ENCODE data around the gene SPIB. TPM values are rescaled to one million over a fixed set of nuclear protein-coding genes. Genes with fewer than 3 reads are reported as not detected.

The SPIB gene
- total and polyA plus RNA-seq, 2 experiments from 2014 or later, result 12.6 to 17.5 TPM

GRCh38 chr19:50477751-50478515 is 59.2 kb downstream of the SPIB start:
- Histone ChIP-seq H4K20me1 (replicated peaks; ENCODE audit: insufficient read depth) (no peaks in the 10 kb centered on the region; the same call in 1 of the 2 replicates), H3K9me2 (ENCODE audit: insufficient read depth) (no peaks in the 10 kb centered on the region), H3K4me3 (no peak overlapping the region), H3K4me2 (peak overlapping the region; percentile 88; the same call in 1 of the 2 replicates), H2AFZ (no peak overlapping the region), H3K79me2 (replicated peaks; ENCODE audit: insufficient read depth) (peaks cover 25% of the 10 kb centered on the region), H3K27ac (ENCODE audit: low read depth) (no peak overlapping the region), H3K4me1 (ENCODE audit: insufficient read depth) (peaks cover 10% of the 10 kb centered on the region; the same call in 1 of the 2 replicates), H3F3A (replicated peaks; ENCODE audit: low read depth) (0 out of 2 replicates have a peak, but pooled peaks cover 2% of the 10 kb centered on the region), H3K27me3 (ENCODE audit: insufficient read depth) (no peaks in the 10 kb centered on the region), H3K36me3 (ENCODE audit: insufficient read depth) (peaks cover 3% of the 10 kb centered on the region; the same call in 1 of the 2 replicates)
- H3K4me1 Mint-ChIP-seq, result no peaks in the 10 kb centered on the region; the same call in 2 of the 3 replicates
- peaks cover 8% of the 10 kb centered on the region for H3K27me3 Mint-ChIP-seq (ENCODE audit: insufficient read depth, low read depth, poor library complexity)
- DNase-seq (ENCODE audit: low spot score), result no peak
- ATAC-seq, result no peak
- no peak overlapping the region for H3K4me3 Mint-ChIP-seq
- peaks cover 36% of the 10 kb centered on the region for H3K36me3 Mint-ChIP-seq (ENCODE audit: low read depth)
- TF ChIP-seq NANOG (IDR thresholded peaks at IDR 0.05; ENCODE audit: borderline replicate concordance) (no peak), ZNF114 (CRISPR knock-in tag; IDR thresholded peaks at IDR 0.05) (no peak), CREB1 (CRISPR knock-in tag; IDR thresholded peaks at IDR 0.05; ENCODE audit: low read depth) (no peak), ZNF331 (CRISPR knock-in tag; IDR thresholded peaks at IDR 0.05; ENCODE audit: low read depth) (no peak), POLR2AphosphoS5 (IDR thresholded peaks at IDR 0.05; ENCODE audit: low read depth) (no peak), STAT1 (IDR thresholded peaks at IDR 0.05; ENCODE audit: unreplicated experiment) (no peak), JUNB (IDR thresholded peaks at IDR 0.05; ENCODE audit: unreplicated experiment) (no peak), EZH2 (IDR thresholded peaks at IDR 0.05; ENCODE audit: low read depth, unreplicated experiment) (no peak), CTCF (conservative IDR thresholded peaks at IDR 0.05; ENCODE audit: low read depth in 2 of 2) (no peak)
- H3K27ac Mint-ChIP-seq, result no peak overlapping the region
- H3K9me3 Mint-ChIP-seq, result peaks cover 92% of the 10 kb centered on the region

DNA sequence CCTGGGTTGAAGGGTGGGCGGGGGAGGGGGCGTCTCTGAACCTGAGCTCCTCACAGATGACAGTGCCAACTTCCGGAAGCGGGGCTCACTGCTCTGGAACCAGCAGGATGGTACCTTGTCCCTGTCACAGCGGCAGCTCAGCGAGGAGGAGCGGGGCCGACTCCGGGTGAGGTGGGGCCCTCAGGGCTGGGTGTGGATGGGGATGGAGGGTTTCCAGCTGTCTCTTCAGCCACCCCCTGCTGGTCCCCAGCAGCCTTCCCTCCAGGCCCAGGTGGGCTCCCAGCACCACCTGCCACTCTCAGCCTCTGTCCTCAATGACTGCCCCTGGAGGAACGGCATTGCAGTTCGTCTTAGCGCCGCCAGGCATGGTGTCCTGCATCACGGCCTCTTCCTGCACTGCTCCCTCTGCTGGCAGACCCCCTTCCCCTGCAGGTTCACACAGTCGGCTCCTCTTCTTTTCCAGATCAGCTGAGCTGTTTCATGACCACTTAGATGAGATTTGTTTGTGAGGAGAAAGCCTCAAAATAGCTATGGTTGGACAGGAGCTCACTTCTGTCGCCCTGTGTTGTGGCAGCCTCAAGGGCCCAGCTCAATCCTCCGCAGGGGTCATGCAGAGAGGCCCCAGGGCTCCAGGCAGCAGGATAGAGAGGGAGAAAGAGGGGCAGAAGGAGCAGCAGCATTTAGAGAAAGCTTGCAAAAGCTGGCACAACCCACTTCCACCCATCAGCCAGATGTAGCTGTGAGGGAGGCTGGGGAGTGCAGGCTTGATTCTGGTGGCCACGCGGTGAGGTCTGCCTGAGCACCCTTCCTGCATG is 60.4 kb downstream of the SPIB start:
- Mint-ChIP-seq H3K27me3 (ENCODE audit: insufficient read depth, low read depth, poor library complexity) (peaks cover 8% of the 10 kb centered on the region), H3K27ac (no peak overlapping the region), H3K4me1 (no peaks in the 10 kb centered on the region; the same call in 2 of the 3 replicates), H3K36me3 (ENCODE audit: low read depth) (peaks cover 40% of the 10 kb centered on the region), H3K9me3 (peaks cover 91% of the 10 kb centered on the region), H3K4me3 (no peak overlapping the region)
- Histone ChIP-seq H2AFZ (no peak overlapping the region), H3K9me2 (ENCODE audit: insufficient read depth) (no peaks in the 10 kb centered on the region), H3F3A (replicated peaks; ENCODE audit: low read depth) (0 out of 2 replicates have a peak, but pooled peaks cover 2% of the 10 kb centered on the region), H3K4me2 (no peak overlapping the region), H3K27ac (ENCODE audit: low read depth) (no peak overlapping the region), H3K36me3 (ENCODE audit: insufficient read depth) (peaks cover 3% of the 10 kb centered on the region; the same call in 1 of the 2 replicates), H3K4me1 (ENCODE audit: insufficient read depth) (peaks cover 10% of the 10 kb centered on the region; the same call in 1 of the 2 replicates), H3K79me2 (replicated peaks; ENCODE audit: insufficient read depth) (peaks cover 25% of the 10 kb centered on the region), H3K27me3 (ENCODE audit: insufficient read depth) (no peaks in the 10 kb centered on the region), H4K20me1 (replicated peaks; ENCODE audit: insufficient read depth) (no peaks in the 10 kb centered on the region; the same call in 1 of the 2 replicates), H3K4me3 (no peak overlapping the region)
- peak; percentile 89 for DNase-seq (ENCODE audit: low spot score)
- TF ChIP-seq CTCF (conservative IDR thresholded peaks at IDR 0.05; ENCODE audit: low read depth in 2 of 2), result peak; percentile 80 to 85
- TF ChIP-seq JUNB (IDR thresholded peaks at IDR 0.05; ENCODE audit: unreplicated experiment), result no peak
- ATAC-seq, result no peak; the same call in 2 of the 3 replicates
